GM12875 (cell line): ENCODE results near the gene ADGRG2.

Source experiments
- H3K4me3 ChIP-seq: one replicate; pipeline ENCODE4 v1.5.1; 2011; ENCODE audit warnings: low read depth, low read length, control low read depth
- TF ChIP-seq, protein P1 (sequence below): IDR thresholded peaks from 2 replicates; pipeline ENCODE4 v1.5.1; 2011; ENCODE audit warnings: low read depth, mild to moderate bottlenecking, control low read depth, inconsistent platforms, low read length, moderate library complexity, borderline replicate concordance; ENCODE audit not compliant: insufficient read depth

The ADGRG2 gene, protein sequence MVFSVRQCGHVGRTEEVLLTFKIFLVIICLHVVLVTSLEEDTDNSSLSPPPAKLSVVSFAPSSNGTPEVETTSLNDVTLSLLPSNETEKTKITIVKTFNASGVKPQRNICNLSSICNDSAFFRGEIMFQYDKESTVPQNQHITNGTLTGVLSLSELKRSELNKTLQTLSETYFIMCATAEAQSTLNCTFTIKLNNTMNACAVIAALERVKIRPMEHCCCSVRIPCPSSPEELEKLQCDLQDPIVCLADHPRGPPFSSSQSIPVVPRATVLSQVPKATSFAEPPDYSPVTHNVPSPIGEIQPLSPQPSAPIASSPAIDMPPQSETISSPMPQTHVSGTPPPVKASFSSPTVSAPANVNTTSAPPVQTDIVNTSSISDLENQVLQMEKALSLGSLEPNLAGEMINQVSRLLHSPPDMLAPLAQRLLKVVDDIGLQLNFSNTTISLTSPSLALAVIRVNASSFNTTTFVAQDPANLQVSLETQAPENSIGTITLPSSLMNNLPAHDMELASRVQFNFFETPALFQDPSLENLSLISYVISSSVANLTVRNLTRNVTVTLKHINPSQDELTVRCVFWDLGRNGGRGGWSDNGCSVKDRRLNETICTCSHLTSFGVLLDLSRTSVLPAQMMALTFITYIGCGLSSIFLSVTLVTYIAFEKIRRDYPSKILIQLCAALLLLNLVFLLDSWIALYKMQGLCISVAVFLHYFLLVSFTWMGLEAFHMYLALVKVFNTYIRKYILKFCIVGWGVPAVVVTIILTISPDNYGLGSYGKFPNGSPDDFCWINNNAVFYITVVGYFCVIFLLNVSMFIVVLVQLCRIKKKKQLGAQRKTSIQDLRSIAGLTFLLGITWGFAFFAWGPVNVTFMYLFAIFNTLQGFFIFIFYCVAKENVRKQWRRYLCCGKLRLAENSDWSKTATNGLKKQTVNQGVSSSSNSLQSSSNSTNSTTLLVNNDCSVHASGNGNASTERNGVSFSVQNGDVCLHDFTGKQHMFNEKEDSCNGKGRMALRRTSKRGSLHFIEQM

DNA sequence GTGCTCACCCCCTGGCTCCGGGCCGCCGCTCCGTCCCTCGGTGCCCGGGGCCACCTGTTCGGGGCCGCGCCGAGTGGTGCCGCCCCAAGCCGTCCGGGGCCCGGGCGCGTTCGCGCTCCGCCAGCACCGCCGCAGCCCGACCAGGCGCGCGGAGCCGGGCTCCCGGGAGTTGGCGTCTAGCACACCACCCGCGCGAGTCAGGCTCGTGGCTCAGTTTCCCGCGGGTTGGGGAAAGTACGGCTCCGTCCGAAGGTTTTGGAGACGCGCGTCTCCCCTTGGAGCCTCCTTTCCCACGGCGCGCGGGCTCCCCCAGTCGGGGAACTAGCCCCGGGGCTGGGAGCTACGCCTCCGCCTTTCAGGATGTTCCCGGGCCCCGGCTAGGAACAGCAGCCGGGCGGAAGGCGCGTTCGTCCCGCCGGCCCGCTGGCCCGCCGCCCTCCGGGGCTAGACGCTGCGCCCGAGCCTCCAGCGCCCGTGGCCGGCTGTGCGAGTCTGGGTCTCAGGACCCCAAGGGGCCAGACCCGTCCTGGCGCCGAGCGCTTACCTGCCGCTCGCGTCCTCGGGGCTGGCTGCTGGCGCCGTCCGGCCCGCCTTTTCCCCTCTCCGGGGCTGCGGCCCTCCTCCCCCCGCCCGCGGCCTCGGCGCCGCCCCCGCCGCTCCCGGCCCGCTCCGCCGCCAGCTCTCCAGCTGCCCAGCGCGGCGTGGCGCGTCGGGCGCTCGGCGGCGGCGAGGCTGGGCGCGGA lies at the start of gene ADGRG2:
Gene ADGRG2, minus strand, starts transcription at position 571 of the 743 bp plus-strand sequence. CDS start 53,634 bp downstream, outside the sequence.
- TF ChIP-seq, protein P1, sequence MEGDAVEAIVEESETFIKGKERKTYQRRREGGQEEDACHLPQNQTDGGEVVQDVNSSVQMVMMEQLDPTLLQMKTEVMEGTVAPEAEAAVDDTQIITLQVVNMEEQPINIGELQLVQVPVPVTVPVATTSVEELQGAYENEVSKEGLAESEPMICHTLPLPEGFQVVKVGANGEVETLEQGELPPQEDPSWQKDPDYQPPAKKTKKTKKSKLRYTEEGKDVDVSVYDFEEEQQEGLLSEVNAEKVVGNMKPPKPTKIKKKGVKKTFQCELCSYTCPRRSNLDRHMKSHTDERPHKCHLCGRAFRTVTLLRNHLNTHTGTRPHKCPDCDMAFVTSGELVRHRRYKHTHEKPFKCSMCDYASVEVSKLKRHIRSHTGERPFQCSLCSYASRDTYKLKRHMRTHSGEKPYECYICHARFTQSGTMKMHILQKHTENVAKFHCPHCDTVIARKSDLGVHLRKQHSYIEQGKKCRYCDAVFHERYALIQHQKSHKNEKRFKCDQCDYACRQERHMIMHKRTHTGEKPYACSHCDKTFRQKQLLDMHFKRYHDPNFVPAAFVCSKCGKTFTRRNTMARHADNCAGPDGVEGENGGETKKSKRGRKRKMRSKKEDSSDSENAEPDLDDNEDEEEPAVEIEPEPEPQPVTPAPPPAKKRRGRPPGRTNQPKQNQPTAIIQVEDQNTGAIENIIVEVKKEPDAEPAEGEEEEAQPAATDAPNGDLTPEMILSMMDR, result no peak
- peak within 1 kb of the TSS; percentile 29 for H3K4me3 ChIP-seq

DNA sequence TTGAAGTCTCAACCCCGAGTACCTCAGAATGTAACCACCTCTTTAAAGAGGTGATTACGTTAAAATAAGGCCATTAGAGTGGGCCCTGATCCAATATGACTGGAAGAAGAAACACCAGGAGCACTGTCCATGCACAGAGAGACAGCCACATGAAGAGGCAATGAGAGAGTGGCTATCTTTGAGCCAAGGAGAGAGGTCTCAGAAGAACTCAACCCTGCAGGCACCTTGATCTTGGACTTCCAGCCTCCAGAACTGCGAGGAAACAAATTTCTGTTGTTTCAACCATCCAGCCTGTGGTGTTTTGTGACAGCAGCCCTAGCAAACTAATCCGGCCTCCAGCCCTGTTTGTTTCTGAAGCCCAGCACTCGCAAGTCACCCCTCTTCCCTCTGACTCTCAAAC lies 46.3 kb upstream of the ADGRG2 start:
- H3K4me3 ChIP-seq, result no peak overlapping the region
- TF ChIP-seq, protein P1, result no peak

DNA sequence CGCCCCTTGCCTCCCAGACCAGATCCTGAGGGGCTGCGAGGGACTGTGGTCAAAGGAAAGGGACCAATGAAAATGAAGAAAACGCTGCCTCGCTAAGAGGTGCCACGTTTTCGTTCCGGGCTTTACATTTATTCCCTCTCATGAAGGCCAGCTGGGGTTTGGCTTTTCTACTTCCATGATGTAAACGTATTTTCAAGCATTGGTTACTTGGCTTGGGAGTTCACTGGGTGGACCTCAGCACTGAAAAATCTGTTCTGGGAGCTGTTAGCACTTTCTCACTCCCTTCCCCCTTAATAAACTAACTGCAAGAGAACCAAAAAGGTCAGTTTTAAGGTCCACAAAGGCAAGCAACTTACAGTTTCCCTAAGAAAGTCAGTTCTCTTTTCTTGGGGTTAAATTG lies 40.6 kb upstream of the ADGRG2 start:
- no peak overlapping the region for H3K4me3 ChIP-seq
- TF ChIP-seq, protein P1, result no peak

DNA sequence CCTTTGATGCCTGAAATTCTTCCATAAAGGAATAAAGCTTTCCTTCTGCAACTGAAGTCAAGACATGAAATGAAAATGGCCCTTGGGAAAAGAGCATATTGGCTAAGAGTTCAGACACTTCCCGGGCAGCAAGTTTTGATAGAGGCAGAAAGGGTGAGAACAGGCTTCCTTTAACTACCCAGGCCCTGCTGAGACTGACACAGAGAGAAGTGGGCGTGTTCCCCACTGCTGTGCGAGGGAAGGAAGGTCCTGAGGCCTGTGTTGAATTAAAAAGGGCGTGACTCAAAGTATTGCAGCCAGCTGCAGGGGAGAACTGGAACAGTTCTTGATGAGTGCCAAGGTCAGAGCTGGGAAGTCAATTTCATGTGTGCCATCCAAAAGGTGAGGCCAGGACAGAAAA lies 33.9 kb upstream of the ADGRG2 start:
- TF ChIP-seq, protein P1, result no peak
- H3K4me3 ChIP-seq, result no peak overlapping the region

DNA sequence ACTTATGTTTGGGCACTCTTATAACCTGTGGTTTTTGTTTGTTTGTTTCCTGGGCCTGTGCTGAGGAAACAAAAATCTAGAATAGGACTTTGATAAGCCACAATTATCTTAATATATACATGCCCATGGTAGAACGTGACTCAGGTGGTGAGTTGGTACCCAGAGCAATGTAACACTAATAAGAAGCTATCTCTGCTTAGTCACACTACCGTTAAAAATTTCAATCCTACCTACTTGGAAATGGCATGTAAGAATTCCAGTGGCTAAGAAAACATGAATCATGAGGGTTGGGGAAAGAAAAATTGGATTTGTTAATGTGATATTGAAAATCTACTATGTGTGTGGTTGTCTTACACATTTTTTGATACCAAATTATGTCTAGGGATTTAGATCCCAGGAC lies 30.5 kb upstream of the ADGRG2 start:
- TF ChIP-seq, protein P1, result no peak

DNA sequence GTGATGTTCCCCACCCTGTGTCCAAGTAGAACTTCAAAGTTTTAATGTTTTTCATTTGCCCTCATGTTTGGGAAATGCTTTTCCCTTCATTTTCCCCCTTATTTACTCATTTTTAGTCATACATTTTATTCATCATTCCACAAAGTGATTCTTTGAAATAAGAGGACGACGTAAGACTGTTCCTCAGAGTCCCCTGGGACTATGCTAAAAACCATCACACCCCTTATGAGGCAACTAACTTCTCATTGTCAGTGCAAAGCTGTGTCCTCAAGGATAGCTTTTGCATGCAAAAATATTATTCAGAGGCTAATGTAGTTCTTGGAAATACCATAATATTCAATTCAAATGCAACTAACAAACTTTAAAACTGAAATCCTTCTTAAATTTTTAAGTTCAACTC lies 14.8 kb upstream of the ADGRG2 start:
- TF ChIP-seq, protein P1, result no peak
- no peak overlapping the region for H3K4me3 ChIP-seq

More for the DNA sequence above, 30.5 kb upstream of the ADGRG2 start:
- H3K4me3 ChIP-seq, result no peak overlapping the region
